Measurements from ENCODE around the gene ADAMTS9. TPM values are rescaled to one million over a fixed set of nuclear protein-coding genes. Genes with fewer than 3 reads are reported as not detected.

The ADAMTS9 gene
- total RNA-seq, 1 experiment from 2014 or later = not detected

DNA sequence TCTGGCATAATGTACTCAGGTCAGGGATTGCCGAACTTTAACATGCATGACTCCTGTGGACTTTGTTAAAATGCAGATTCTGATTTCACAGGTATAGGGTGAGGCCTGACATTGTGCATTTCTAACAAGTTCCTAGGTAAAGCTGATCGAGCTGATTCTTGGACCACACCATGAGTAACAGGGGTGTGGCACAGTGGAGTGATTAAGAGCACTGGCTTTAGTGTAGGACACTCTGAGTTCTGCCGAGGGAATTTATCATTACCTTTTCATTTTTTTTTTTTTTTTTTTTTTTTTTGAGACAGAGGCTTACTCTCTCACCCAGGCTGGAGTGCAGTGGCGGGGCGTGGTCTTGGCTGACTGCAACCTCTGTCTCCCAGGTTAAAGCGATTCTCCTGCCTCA, 169.3 kb downstream of the ADAMTS9 start:
- DNase-seq (ENCODE audit: low spot score) = no peak
- in situ Hi-C loops (cut with HindIII; ENCODE audit: low sequenced_read_pairs) = no loop called here

DNA sequence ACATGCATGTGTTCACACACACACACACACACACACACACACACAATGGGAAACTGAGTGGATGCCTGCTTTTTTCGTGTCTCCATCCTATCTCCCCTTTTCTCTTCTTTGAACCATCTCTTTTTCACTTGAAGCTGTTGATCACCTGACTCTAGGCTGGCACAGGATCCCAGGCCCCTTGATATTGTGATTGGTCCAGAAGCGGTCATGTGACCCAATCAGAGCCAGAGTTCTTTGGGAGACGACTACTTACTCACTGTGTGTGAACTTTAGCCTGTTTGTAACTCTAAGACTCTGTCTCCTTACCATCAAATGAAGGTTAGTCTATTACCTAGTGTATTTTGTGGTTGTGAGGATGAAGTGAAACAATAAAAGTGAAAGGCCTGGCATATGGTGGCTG, 172.9 kb downstream of the ADAMTS9 start:
- in situ Hi-C loops (cut with HindIII; ENCODE audit: low sequenced_read_pairs) = no loop called here
- DNase-seq (ENCODE audit: low spot score) = no peak

DNA sequence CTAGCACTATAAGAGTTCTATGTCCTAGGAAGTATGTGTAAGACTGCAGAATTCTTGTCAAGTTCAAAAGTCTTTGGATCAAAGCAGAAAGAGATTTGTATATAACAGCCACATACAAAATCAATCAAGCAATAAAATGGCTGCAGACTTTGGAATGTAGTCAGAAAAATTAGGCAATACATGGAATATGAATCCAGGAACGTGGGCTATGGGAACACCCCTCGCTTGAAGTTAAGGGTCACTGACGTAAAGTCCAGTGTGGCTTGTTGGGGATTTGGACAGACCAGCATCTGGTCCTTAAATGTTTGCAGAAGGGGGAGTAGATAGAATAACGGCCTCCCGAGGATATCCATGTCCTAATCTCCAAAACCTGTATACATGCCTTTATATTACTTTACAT, 178.6 kb downstream of the ADAMTS9 start:
- in situ Hi-C loops (cut with HindIII; ENCODE audit: low sequenced_read_pairs) = no loop called here

DNA sequence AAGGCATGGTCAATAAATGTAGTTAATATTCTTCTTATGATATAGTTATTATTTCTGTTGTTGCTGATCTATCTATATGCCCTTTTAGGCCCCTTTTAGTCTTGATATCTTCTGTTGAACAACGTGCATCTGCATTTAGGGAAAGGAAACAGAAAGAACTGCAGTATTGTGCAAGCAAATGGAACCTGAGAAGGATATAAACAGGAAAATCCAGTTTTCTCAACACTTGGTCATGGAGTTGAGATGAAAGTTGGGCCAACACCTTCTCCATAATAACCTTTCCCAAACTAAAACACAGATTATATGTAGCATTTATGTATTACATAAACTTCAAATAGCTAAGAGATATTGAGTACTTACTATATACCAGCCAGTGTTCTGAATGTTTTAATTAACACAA, 179.7 kb downstream of the ADAMTS9 start:
- no peak for DNase-seq (ENCODE audit: low spot score)
- in situ Hi-C loops (cut with HindIII; ENCODE audit: low sequenced_read_pairs) = no loop called here

More for the DNA sequence above, 178.6 kb downstream of the ADAMTS9 start:
- no peak for DNase-seq (ENCODE audit: low spot score)

DNA sequence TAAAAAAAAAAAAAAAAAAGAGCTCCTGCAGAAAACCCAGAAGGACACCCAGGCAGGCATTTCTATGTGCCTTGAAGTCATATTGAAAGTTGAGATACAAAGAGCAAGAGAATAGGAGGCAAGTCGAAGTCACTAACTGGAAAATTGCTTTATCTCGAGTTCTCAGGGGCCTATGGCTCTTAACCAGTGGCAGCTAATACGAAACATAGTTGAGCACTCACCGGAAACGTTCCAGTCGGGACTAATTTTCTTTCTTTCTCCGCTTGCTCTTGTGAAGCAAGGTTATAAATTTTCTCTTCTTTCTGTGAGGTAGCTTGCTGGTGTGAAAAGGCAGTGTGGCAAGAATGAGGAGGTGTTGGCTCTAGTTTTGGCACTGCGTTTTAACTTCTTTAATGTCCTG, 181.5 kb downstream of the ADAMTS9 start:
- no peak for DNase-seq (ENCODE audit: low spot score)
- in situ Hi-C loops (cut with HindIII; ENCODE audit: low sequenced_read_pairs) = no loop called here

DNA sequence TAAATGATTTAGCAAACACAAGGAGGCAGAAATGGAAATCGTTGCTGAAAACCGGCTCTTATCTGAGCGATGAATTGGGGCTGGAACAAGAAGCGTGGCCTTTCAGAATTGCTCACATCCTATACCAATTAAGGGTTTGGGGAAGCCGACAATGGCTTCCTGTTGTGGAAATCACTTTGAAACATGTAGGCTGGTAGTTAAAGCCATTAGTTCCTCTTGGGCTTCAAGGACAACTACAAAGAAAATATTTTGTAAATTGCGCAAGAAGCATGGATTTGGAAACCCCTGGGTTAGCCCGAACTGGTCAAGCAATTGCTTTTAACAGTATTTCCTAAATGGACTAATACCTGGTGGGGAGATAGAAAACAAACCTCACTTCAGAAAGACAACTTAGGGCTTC, 182.4 kb downstream of the ADAMTS9 start:
- DNase-seq (ENCODE audit: low spot score) = no peak
- in situ Hi-C loops (cut with HindIII; ENCODE audit: low sequenced_read_pairs) = no loop called here

DNA sequence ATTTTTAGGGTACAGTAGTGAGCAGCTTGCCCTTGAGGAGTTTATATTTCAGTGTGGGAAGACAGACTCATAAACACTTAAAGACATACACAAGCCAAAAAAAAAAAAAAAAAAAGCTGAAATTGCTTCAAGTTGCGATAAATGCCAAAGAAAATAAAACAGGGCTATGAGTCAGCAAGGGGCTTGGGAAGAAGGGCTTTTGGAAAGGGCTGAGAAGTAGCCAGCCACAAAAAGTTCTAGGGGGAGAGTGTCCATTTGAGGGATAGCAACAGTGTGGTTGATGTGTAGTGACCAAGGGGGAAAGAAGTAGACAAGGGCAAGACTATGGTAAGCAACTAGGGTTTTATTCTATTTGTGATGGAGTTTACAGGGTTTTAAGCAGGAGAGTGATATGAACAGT, 185.5 kb downstream of the ADAMTS9 start:
- in situ Hi-C loops (cut with HindIII; ENCODE audit: low sequenced_read_pairs) = no loop called here
- no peak for DNase-seq (ENCODE audit: low spot score)

DNA sequence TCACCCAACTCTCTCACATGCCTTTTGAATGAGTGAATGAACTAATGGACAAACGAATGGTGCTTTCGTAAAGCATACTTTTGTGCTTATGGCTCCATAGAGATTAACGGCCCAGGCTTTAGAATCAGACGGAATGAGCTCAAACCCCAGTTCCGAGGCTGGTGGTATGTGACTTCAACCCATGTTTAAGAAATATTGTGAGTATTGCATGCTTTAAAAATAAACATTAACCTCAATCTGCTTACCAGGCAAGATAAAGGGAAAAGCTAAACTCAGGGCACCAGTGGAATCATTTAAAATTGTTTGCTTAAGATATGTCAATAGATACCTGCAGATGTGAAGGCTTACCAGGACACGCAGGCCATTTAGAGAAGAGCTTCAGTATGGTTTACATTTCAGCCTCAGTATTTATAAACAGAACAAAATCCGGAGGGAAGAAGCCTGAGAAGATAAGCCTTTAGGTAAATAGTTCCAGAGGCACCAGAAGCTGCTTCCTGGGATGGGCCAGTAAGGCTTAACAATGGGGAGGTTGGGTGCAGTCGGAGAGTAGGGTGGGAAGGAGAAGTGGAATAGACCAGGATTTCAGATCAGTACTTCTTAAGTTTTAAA, 186.4 kb downstream of the ADAMTS9 start:
- in situ Hi-C loops (cut with HindIII; ENCODE audit: low sequenced_read_pairs) = no loop called here
- no peak for DNase-seq (ENCODE audit: low spot score)

DNA sequence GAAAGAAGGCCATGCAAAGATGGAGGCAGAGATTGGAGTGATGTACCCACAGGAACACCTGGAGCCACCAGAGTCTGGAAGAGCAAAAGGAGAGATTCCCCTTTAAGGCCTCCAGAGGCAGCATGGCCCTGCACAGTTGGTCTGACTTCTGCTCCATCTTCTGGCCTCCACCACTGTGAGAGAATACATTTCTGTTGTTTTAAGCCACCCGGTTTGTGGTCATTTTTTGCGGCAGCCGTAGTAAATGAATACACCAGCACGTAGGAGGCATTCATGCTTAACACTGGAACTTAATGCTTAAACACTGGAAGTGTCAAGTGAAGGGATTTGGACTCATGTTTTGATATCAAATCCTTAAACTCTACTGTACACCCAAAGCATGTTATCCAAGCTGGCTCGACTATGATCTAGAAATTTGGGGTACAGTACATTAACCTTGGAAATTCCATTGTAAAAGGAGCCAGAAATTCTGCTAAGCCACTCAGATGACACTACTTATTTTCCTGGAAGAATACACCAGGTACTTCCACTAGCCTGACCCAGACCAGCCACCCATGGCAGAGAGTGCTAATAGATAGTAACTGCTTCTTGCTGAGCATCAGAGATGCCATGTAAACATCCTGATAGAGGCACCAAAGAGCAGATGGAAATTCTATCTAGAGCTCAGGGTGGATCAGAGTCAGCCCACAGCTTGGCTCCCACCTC, 190.9 kb downstream of the ADAMTS9 start:
- DNase-seq (ENCODE audit: low spot score) = no peak
- in situ Hi-C loops (cut with HindIII; ENCODE audit: low sequenced_read_pairs) = no loop called here

DNA sequence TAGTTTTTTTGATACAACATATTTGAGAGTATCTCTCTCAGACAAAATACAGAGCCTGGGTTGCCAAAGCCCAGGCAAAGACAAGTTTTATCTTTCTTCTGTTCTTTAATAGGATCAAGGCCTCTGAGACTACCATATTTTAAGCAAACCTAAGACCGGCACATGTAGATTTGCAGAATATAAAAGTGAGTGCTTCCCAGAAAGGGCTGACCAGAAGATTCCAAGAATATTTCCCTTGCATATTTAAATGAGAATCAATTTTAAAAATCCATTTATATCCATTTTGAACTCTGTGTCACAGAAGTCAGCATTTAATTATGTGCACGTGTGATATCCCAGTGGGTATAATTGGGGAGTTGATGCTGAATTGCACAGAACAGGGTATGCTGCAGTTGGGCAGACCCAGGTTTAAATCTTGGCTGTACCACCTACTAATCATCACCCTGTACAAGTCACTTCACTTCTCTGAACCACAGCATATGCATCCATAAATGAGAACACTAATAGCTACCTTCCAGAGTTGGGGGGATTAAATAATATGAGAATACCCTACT, 191.9 kb downstream of the ADAMTS9 start:
- DNase-seq (ENCODE audit: low spot score) = no peak
- in situ Hi-C loops (cut with HindIII; ENCODE audit: low sequenced_read_pairs) = no loop called here

DNA sequence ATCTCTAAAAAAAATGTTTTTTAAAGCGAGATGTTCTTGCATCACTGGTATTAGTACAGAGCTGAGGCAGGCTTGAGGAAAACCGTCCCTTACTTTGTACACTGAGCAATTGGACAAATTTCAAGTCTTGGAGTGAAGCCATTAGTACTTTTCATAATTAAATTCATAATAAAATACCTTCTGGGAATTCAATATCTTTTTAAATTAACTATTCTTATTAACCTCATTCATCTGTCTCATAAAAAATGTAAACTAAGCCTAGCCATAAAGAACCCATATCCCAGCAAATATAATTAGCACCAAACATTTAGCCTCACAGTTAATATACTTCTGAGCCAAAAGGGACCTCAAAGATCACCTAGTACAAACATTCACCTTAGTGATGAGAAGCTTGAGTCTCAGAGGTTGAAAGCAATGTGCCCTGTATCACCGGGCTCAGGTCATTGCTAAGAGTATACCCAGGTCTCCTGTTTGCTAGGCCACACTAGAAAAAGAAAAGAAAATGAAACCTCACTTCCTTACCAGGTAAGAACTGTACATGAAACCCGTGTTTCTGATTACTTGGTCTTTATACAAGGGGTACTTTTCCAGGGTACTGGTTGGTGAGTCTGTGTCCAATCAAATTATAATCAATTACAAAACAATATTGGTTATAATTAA, 192.5 kb downstream of the ADAMTS9 start:
- in situ Hi-C loops (cut with HindIII; ENCODE audit: low sequenced_read_pairs) = no loop called here
- DNase-seq (ENCODE audit: low spot score) = peak; percentile 18

DNA sequence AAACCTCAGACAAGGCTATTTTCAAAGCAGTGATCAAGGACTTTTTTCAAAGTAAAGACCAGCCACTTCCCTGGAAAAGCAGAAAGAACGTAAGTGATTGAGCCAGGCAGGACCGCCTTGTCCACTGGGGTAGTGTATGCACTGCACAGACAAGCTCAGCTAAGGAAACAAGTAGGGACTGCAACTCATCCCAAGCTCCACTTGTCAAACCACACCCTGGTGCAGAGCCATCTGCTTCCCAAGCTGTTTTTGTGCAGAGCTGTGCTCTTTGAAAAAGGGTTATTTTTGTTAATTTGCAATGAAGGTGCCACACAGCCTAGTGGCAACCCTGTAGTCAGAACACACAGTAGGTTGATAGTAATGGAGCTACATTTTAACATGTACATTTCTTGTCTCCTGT, 193.3 kb downstream of the ADAMTS9 start:
- in situ Hi-C loops (cut with HindIII; ENCODE audit: low sequenced_read_pairs) = no loop called here
- peak; percentile 83 for DNase-seq (ENCODE audit: low spot score)

DNA sequence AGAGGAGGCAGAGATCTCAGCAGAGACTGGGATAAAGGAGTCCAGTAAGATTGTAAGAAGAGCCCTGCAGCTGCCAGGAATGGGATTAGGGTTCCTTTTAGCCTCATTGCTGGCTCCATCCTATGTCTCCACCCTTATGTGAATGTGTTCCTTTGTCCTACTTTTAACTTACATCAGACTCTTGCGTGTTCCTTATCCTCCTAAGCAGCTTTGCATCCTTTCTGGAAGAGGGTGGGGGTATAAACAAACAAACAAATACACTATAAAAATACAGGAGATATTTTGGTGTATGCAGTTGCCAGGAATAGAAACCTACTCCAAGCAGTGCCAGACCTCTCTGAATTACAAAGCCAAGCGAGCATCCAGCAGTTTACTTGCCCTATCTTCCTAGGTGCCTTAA, 194.7 kb downstream of the ADAMTS9 start:
- in situ Hi-C loops (cut with HindIII; ENCODE audit: low sequenced_read_pairs) = no loop called here
- DNase-seq (ENCODE audit: low spot score) = no peak

DNA sequence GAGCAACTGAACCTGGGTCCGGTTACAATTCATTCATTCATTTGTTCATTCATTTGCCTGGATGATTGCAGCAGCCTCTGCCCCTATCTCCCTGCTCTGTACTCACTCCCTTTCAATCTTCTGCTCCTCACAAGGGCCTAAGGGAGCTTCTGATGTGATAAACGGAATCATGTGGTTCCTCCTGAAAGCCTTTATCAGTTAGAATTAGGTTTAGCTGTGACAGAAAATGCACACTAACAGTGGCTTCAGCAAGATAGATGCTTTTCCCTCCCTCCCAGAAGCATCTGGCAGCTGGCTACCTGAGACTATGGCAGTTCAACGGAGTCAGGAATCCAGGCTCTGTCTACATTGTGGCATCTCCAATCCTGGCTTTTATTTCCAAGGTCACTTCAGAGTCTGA, 196.0 kb downstream of the ADAMTS9 start:
- in situ Hi-C loops (cut with HindIII; ENCODE audit: low sequenced_read_pairs) = no loop called here
- no peak for DNase-seq (ENCODE audit: low spot score)

DNA sequence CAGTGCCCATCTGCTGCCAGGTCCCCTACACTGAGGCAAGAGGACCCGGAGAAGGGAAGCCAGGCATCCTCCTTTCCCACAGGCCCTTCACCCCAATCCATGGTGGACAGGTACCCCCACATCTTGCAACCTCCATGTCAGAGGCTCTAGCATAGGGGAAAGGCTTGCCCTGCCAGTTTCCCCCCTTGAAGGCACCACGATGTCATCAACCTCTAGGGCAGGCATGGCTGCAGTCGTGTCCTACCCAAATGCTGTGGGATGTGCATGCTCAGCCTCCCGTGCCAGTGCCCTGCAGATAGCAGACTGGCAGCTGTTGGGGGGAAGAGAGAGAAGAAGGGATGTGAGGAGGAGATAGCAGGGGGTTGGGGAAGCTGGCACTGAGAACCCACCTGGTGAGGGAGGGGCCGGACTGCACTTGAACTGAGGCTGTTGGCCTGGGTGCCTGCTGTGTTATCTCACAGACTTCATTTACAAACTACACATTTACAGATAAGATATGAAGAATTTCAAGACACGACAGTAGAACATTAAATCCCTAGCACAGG, 197.5 kb downstream of the ADAMTS9 start:
- in situ Hi-C loops (cut with HindIII; ENCODE audit: low sequenced_read_pairs) = no loop called here
- DNase-seq (ENCODE audit: low spot score) = no peak

DNA sequence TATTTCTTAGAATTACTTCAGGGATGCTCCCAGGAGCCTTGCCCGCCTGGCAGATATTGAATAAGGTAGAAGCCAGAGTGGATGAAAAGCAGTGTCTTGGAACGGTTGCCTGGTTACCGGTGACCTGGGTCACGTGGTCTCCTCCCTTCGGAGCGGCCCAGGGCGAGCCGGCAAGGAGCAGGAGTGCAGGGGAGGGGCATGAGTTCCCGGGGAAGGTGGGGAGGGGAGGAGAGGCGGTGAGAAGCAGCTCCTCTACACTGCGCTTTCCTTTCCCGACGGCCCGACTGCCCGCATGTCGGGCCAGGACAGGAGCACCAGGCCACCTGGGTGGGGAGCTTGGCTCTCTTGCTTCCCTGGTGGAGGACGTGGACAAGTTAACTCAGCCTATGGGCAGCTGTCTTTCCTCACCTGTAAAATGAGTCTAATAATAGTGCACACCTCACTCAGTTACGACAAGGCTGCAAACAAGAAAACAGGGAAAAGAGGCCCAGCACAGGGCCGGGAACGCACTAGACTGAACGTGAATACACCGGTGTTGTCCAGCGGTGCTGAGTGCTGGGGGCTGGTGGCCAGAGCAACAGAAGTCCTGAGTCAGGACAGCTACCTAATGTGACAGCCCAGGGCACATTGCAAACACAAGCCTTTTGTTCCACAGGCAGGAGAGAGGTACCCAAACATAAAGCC, 198.3 kb downstream of the ADAMTS9 start:
- in situ Hi-C loops (cut with HindIII; ENCODE audit: low sequenced_read_pairs) = no loop called here

DNA sequence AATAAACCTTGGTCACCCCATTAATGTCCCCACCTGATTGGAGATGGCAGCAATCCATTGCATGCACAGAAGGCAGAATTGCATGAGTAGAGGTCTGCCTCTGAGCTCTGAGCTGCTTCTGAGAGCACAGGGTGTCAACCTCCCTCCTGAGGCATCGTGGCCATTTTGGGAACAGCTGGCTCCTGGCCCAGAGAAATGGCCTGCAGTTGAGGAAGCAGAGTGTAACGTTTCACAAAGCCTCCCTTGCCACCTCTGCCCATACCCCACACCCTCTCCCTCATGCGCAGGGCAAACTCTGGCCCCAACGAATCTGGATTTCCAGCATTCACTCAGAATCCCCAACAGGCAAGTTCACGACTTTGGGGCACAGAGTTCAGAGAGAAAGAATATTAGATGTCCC, 198.9 kb downstream of the ADAMTS9 start:
- in situ Hi-C loops (cut with HindIII; ENCODE audit: low sequenced_read_pairs) = no loop called here

More for the DNA sequence above, 198.3 kb downstream of the ADAMTS9 start:
- DNase-seq (ENCODE audit: low spot score) = peak; percentile 78

DNA sequence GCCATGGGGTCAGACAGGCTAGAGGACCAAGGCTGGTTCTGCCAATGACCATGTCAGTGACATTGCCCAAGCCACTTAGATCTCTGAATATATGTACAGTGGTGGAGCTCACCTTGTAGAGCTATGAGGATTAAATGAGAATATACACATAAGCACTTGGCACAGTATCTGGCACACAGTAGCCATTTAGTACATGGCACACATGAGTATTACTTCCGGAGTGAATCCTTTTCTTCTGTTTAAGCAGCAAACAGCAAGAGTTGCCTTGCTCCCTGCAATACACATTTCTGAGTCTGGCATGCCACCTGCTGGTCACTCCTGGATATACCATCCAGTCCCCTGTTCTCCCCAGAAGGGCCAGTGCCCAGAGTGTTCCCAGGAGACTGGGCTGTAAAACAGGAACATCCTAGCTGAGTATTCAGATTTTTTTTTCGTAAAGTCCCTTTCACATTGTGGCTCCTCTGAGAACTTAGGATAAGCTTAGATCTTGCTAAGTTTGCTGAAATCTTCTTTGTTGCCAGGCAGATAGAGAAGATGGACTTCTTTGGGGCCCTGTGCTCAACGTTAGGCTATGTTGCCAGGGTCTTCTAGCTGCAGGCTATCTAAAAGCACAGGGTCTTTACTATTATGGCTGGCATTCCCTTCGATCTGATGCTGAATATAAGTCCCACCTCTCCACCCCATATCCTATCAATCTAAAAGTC, 203.4 kb downstream of the ADAMTS9 start:
- DNase-seq (ENCODE audit: low spot score) = peak; percentile 77
- in situ Hi-C loops (cut with HindIII; ENCODE audit: low sequenced_read_pairs) = no loop called here

More for the DNA sequence above, 198.9 kb downstream of the ADAMTS9 start:
- peak; percentile 23 for DNase-seq (ENCODE audit: low spot score)

DNA sequence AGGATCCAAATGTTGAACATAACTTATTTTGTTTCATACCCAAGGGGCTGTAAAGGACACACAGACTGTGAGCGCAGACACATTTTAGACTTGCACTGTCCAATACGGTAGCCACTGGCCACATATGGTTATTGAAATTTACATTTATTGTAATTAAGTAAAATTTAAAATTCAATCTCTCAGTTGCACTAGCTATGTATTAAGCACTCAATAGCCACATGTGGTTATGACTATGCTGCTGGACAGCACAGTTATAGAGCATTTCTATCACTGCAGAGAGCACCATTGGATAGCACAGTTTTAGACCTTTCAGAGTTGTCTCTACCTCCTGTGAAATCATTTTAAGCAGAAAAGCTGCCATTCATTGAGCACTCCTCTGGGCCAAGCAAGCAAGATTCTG, 204.3 kb downstream of the ADAMTS9 start:
- in situ Hi-C loops (cut with HindIII; ENCODE audit: low sequenced_read_pairs) = no loop called here

More for the DNA sequence above, 204.3 kb downstream of the ADAMTS9 start:
- no peak for DNase-seq (ENCODE audit: low spot score)
